Esophagus muscularis mucosa (tissue), 3 donors: ENCODE measurements around the gene PLCH2.

Experiments used
- CTCF ChIP-seq, 3 experiments: fragments of 200-600 bp in 2 of 3; fragments of 450-650 bp in 1 of 3; sonication (generic) in 2 of 3; IDR thresholded peaks; one replicate each; pipeline ENCODE4 v1.5.1; 2017 to 2019; ENCODE audit warnings: antibody characterized with exemption in 3 of 3, mild to moderate bottlenecking in 2 of 3, moderate library complexity in 1 of 3
- POLR2A ChIP-seq: fragments of 450-650 bp; IDR thresholded peaks from one replicate; pipeline ENCODE4 v1.6.1; 2017; ENCODE audit warnings: antibody characterized with exemption, moderate library complexity, mild to moderate bottlenecking, low read depth

- TF ChIP-seq CTCF (IDR thresholded peaks at IDR 0.05) (no peak), POLR2A (no peak)
Observed at GRCh38 chr1:2438641-2439040, 37.4 kb upstream of the PLCH2 start.
